AG04450 (cell line): ENCODE results near the gene TGFB3. TPM values are rescaled to one million over a fixed set of nuclear protein-coding genes. Genes with fewer than 3 reads are reported as not detected.

Source experiments
- CTCF ChIA-PET: fragments of 300-600, 350-600 bp; formaldehyde crosslinking; extraction: SDS; loops from one replicate; lab custom pipeline; 2022; ENCODE audit warnings: antibody characterized with exemption, inconsistent platforms; lab: Charles Lee
- POLR2A ChIA-PET: fragments of 350-600 bp; formaldehyde crosslinking; extraction: SDS; loops from one replicate; lab custom pipeline; 2021; ENCODE audit warnings: antibody characterized with exemption, inconsistent platforms; lab: Yijun Ruan, JAX
- DNase-seq: peaks from one replicate; pipeline ENCODE4 v3.0.0-alpha.2; 2011; ENCODE audit warnings: low read depth, low spot score
- H3K27ac ChIP-seq: one replicate; pipeline ENCODE4 v1.5.1; 2012; ENCODE audit warnings: low read depth, low read length, control low read depth
- H3K27me3 ChIP-seq: one replicate; pipeline ENCODE4 v1.6.0; 2012; ENCODE audit warnings: low read length; ENCODE audit not compliant: control insufficient read depth, insufficient read depth
- H3K4me3 ChIP-seq: 2 replicates; pipeline ENCODE4 v1.5.1; 2011; ENCODE audit warnings: mild to moderate bottlenecking, low read depth, low read length, control low read depth
- H3K9me3 ChIP-seq: 2 replicates; pipeline ENCODE4 v1.5.1; 2012; ENCODE audit warnings: low read length; ENCODE audit not compliant: control insufficient read depth, insufficient read depth
- polyA plus RNA-seq: library from polyadenylated mRNA; depleted of rRNA; stranded (reverse); fragments of >200 nt; gene quantifications from 2 replicates; pipeline ENCODE4 v1.2.3, GENCODE V29; 2011
- TF ChIP-seq, protein P1 (sequence below): IDR thresholded peaks from 2 replicates; pipeline ENCODE4 v1.5.1; 2011; ENCODE audit warnings: low read depth, low read length, control low read depth, inconsistent platforms

Gene TGFB3
- polyA plus RNA-seq, 1 experiment: 3.6 TPM

- peaks cover 3% of the 10 kb centered on the region for H3K27me3 ChIP-seq
- no peak overlapping the region for H3K4me3 ChIP-seq
- H3K27ac ChIP-seq: no peak overlapping the region
- CTCF ChIA-PET: interaction anchor here (1.0 to 21.2 kb wide), 5 partner anchors 10 to 273 kb away, joined by 4 to 484 read pairs (median 10); no protein-coding TSS in a partner anchor
- POLR2A ChIA-PET: no interaction called here
- DNase-seq: no peak
- no peaks in the 10 kb centered on the region for H3K9me3 ChIP-seq
- TF ChIP-seq, protein P1, sequence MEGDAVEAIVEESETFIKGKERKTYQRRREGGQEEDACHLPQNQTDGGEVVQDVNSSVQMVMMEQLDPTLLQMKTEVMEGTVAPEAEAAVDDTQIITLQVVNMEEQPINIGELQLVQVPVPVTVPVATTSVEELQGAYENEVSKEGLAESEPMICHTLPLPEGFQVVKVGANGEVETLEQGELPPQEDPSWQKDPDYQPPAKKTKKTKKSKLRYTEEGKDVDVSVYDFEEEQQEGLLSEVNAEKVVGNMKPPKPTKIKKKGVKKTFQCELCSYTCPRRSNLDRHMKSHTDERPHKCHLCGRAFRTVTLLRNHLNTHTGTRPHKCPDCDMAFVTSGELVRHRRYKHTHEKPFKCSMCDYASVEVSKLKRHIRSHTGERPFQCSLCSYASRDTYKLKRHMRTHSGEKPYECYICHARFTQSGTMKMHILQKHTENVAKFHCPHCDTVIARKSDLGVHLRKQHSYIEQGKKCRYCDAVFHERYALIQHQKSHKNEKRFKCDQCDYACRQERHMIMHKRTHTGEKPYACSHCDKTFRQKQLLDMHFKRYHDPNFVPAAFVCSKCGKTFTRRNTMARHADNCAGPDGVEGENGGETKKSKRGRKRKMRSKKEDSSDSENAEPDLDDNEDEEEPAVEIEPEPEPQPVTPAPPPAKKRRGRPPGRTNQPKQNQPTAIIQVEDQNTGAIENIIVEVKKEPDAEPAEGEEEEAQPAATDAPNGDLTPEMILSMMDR: no peak
Observed at GRCh38 chr14:75984674-75985073, 2.9 kb upstream of the TGFB3 start.

GRCh38 chr14:75983019-75983358, 1.2 kb upstream of the TGFB3 start:
- peaks cover 3% of the 10 kb centered on the region for H3K27me3 ChIP-seq
- H3K27ac ChIP-seq: peak overlapping the region; percentile 21
- ChIA-PET CTCF (interaction anchor here (0.5 to 21.2 kb wide), 49 partner anchors 9 to 1304 kb away, joined by 3 to 484 read pairs (median 4); partner anchors contain the start of gene FLVCR2), POLR2A (interaction anchor here (0.9 to 2.1 kb wide), 6 partner anchors 77 to 274 kb away, joined by 4 to 16 read pairs (median 9); no protein-coding TSS in a partner anchor)
- TF ChIP-seq, protein P1: no peak
- no peaks in the 10 kb centered on the region for H3K9me3 ChIP-seq
- DNase-seq: no peak
- peak overlapping the region; percentile 66 for H3K4me3 ChIP-seq

- H3K4me3 ChIP-seq: peak overlapping the region; percentile 66
- peak overlapping the region; percentile 74 for H3K27ac ChIP-seq
- H3K27me3 ChIP-seq: peaks cover 3% of the 10 kb centered on the region
- ChIA-PET CTCF (interaction anchor here (0.5 to 21.2 kb wide), 50 partner anchors 9 to 1305 kb away, joined by 3 to 484 read pairs (median 4); partner anchors contain the start of gene FLVCR2), POLR2A (interaction anchor here (0.9 to 2.1 kb wide), 6 partner anchors 76 to 273 kb away, joined by 4 to 16 read pairs (median 9); no protein-coding TSS in a partner anchor)
- TF ChIP-seq, protein P1: peak; percentile 65
- DNase-seq: peak; percentile 50
- no peaks in the 10 kb centered on the region for H3K9me3 ChIP-seq
Observed at GRCh38 chr14:75982266-75983018, 647 bp upstream of the TGFB3 start.

DNA sequence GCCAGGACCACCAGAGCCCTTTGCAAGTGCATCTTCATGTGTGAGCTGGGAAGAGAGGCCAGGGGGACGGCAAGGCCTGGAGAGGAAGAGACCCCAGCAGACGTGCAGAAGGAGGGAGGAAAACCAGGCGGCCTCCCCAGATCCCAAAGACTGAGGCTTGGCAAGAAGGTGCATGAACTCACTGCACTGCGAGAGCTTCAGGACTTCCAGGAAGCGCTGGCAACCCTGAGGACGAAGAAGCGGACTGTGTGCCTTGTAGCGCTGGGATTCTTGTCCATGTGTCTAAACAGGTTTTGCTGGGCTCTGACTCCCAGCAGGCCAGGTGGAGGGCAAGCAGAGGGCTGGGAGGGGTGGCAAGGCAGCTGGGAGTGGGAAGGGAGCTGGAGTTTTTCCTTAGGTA, 939 bp downstream of the TGFB3 start:
- ChIA-PET CTCF (interaction anchor here (0.5 to 21.2 kb wide), 7 partner anchors 8 to 269 kb away, joined by 3 to 484 read pairs (median 10); no protein-coding TSS in a partner anchor), POLR2A (interaction anchor here (0.9 kb wide), 1 partner anchor 270 kb away, joined by 3 read pairs; no protein-coding TSS in a partner anchor)
- no peak overlapping the region for H3K4me3 ChIP-seq
- peaks cover 3% of the 10 kb centered on the region for H3K27me3 ChIP-seq
- DNase-seq: no peak
- TF ChIP-seq, protein P1: no peak
- peak overlapping the region; percentile 2 for H3K27ac ChIP-seq
- H3K9me3 ChIP-seq: no peaks in the 10 kb centered on the region
